Measurements from ENCODE around the gene FOXP2. TPM values are rescaled to one million over a fixed set of nuclear protein-coding genes. Genes with fewer than 3 reads are reported as not detected.

Gene FOXP2
- total and polyA plus RNA-seq, 9 of the 15 experiments (the other 6 are each of a cell fraction or from before 2014, with no cell fraction given), result not detected

DNA sequence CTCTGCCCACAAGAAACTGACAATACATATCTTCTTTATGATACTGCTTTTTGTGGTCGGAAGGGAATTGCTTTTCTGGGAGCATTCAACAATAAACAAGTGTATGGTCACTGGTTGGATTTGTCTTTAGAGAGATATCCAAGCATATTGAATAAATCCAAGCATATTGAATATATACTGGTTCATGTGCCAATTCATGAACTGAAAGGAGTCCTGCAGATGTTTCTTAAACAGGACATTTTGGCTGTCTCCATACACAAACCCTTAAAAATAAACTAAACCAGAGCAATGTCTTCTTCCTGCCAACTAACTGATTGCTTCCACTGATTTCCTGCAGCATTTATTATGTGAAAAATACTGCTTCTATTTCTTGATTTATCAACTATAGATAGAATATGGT lies 173.9 kb downstream of the FOXP2 start:
- CTCF ChIA-PET (ENCODE audit: low intra/inter-chr PET ratio), result no interaction called here
- no peak overlapping the region for H3K27ac ChIP-seq (ENCODE audit: extremely low read depth, low read depth, low read length)
- FAIRE-seq (no peak), ATAC-seq (no peak), DNase-seq (ENCODE audit: extremely low read depth in 1 of 4, low spot score in 3 of 4) (no peak)
- H4K20me1 ChIP-seq (replicated peaks; ENCODE audit: control insufficient read depth, insufficient read depth, low read length), result no peaks in the 10 kb centered on the region
- H2AFZ ChIP-seq (ENCODE audit: low read depth, low read length), result no peak overlapping the region
- no peaks in the 10 kb centered on the region for H3K79me2 ChIP-seq (ENCODE audit: control insufficient read depth, insufficient read depth, low read length)
- no peaks in the 10 kb centered on the region for H3K9me1 ChIP-seq (ENCODE audit: control insufficient read depth, insufficient read depth, low read length)
- H3K36me3 ChIP-seq (ENCODE audit: control insufficient read depth, insufficient read depth, low read length), result no peaks in the 10 kb centered on the region
- no peaks in the 10 kb centered on the region for H3K27me3 ChIP-seq (ENCODE audit: control insufficient read depth in 2 of 2, insufficient read depth in 2 of 2, low read length in 2 of 2)
- H3K4me3 ChIP-seq, result no peak overlapping the region
- no peaks in the 10 kb centered on the region for H3K9me3 ChIP-seq (replicated peaks; ENCODE audit: control insufficient read depth, insufficient read depth, low read depth, low read length)
- no peak overlapping the region for H3K9ac ChIP-seq (ENCODE audit: insufficient read depth in 1 of 2, low read depth in 2 of 2, low read length in 2 of 2)
- intact Hi-C loops (cut with micrococcal nuclease), result no loop called here
- 0% methylated on average over 1 of the region's 1 CpG for WGBS (ENCODE audit: insufficient coverage, low coverage, missing lambda C conversion rate)
- BruUV-seq (replicated peaks), result no TSS peak
- POLR2A ChIA-PET, result no interaction called here
- H3K4me2 ChIP-seq (ENCODE audit: insufficient read depth, low read length), result no peak overlapping the region
- H3K4me1 ChIP-seq (replicated peaks in 1 of 2; ENCODE audit: control insufficient read depth in 2 of 2, insufficient read depth in 2 of 2, low read length in 2 of 2), result no peaks in the 10 kb centered on the region
- in situ Hi-C loops (cut with MboI), result no loop called here
- TF ChIP-seq SREBF1 (IDR thresholded peaks at IDR 0.05; ENCODE audit: borderline replicate concordance, low read depth, low read length), result no peak
- TF ChIP-seq FOXM1 (IDR thresholded peaks at IDR 0.05; ENCODE audit: low read depth), result no peak
- TF ChIP-seq FOXM1 (CRISPR knock-in tag; IDR thresholded peaks at IDR 0.05; ENCODE audit: low read depth), result no peak
- no peak for TF ChIP-seq SMARCA5 (IDR thresholded peaks at IDR 0.05)
- no peak for TF ChIP-seq SPI1 (IDR thresholded peaks at IDR 0.05; ENCODE audit: borderline replicate concordance, low read depth, low read length)
- TF ChIP-seq ZNF316 (IDR thresholded peaks at IDR 0.05), result no peak
- no peak for TF ChIP-seq ZNF41 (CRISPR knock-in tag; conservative IDR thresholded peaks at IDR 0.05)
- TF ChIP-seq ZNF23 (CRISPR knock-in tag; IDR thresholded peaks at IDR 0.05), result no peak
- no peak for TF ChIP-seq PRMT5 (CRISPR knock-in tag; IDR thresholded peaks at IDR 0.05)
- TF ChIP-seq SP1 (CRISPR knock-in tag; IDR thresholded peaks at IDR 0.05), result no peak
- TF ChIP-seq, protein P1, sequence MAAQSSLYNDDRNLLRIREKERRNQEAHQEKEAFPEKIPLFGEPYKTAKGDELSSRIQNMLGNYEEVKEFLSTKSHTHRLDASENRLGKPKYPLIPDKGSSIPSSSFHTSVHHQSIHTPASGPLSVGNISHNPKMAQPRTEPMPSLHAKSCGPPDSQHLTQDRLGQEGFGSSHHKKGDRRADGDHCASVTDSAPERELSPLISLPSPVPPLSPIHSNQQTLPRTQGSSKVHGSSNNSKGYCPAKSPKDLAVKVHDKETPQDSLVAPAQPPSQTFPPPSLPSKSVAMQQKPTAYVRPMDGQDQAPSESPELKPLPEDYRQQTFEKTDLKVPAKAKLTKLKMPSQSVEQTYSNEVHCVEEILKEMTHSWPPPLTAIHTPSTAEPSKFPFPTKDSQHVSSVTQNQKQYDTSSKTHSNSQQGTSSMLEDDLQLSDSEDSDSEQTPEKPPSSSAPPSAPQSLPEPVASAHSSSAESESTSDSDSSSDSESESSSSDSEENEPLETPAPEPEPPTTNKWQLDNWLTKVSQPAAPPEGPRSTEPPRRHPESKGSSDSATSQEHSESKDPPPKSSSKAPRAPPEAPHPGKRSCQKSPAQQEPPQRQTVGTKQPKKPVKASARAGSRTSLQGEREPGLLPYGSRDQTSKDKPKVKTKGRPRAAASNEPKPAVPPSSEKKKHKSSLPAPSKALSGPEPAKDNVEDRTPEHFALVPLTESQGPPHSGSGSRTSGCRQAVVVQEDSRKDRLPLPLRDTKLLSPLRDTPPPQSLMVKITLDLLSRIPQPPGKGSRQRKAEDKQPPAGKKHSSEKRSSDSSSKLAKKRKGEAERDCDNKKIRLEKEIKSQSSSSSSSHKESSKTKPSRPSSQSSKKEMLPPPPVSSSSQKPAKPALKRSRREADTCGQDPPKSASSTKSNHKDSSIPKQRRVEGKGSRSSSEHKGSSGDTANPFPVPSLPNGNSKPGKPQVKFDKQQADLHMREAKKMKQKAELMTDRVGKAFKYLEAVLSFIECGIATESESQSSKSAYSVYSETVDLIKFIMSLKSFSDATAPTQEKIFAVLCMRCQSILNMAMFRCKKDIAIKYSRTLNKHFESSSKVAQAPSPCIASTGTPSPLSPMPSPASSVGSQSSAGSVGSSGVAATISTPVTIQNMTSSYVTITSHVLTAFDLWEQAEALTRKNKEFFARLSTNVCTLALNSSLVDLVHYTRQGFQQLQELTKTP (IDR thresholded peaks at IDR 0.05; ENCODE audit: low read depth in 1 of 2, partially characterized antibody in 2 of 2), result no peak
- TF ChIP-seq ZNF143 (CRISPR knock-in tag; IDR thresholded peaks at IDR 0.05), result no peak
- TF ChIP-seq MAZ (CRISPR knock-in tag; conservative IDR thresholded peaks at IDR 0.05 in 1 of 2, IDR thresholded peaks at IDR 0.05 in 1 of 2), result no peak
- TF ChIP-seq ZNF766 (CRISPR knock-in tag; conservative IDR thresholded peaks at IDR 0.05), result no peak
- TF ChIP-seq DACH1 (IDR thresholded peaks at IDR 0.05; ENCODE audit: partially characterized antibody), result no peak
- no peak for TF ChIP-seq NCOA4 (IDR thresholded peaks at IDR 0.05; ENCODE audit: partially characterized antibody)
- TF ChIP-seq, protein P2, sequence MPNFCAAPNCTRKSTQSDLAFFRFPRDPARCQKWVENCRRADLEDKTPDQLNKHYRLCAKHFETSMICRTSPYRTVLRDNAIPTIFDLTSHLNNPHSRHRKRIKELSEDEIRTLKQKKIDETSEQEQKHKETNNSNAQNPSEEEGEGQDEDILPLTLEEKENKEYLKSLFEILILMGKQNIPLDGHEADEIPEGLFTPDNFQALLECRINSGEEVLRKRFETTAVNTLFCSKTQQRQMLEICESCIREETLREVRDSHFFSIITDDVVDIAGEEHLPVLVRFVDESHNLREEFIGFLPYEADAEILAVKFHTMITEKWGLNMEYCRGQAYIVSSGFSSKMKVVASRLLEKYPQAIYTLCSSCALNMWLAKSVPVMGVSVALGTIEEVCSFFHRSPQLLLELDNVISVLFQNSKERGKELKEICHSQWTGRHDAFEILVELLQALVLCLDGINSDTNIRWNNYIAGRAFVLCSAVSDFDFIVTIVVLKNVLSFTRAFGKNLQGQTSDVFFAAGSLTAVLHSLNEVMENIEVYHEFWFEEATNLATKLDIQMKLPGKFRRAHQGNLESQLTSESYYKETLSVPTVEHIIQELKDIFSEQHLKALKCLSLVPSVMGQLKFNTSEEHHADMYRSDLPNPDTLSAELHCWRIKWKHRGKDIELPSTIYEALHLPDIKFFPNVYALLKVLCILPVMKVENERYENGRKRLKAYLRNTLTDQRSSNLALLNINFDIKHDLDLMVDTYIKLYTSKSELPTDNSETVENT (CRISPR knock-in tag; IDR thresholded peaks at IDR 0.05), result no peak
- TF ChIP-seq, protein P3, sequence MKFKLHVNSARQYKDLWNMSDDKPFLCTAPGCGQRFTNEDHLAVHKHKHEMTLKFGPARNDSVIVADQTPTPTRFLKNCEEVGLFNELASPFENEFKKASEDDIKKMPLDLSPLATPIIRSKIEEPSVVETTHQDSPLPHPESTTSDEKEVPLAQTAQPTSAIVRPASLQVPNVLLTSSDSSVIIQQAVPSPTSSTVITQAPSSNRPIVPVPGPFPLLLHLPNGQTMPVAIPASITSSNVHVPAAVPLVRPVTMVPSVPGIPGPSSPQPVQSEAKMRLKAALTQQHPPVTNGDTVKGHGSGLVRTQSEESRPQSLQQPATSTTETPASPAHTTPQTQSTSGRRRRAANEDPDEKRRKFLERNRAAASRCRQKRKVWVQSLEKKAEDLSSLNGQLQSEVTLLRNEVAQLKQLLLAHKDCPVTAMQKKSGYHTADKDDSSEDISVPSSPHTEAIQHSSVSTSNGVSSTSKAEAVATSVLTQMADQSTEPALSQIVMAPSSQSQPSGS (CRISPR knock-in tag; IDR thresholded peaks at IDR 0.05), result no peak
- no peak for TF ChIP-seq BMI1 (IDR thresholded peaks at IDR 0.05; ENCODE audit: low read length)
